GM18505 (cell line): ENCODE data around the gene SCAND1.

Experiments used
- ATAC-seq: cut with Tn5 transposase; IDR thresholded peaks from one replicate; pipeline ENCODE4 v1.9.1; 2021; ENCODE audit not compliant: unreplicated experiment
- POLR2A ChIP-seq: IDR thresholded peaks from 4 replicates; pipeline ENCODE4 v1.6.1; 2011; ENCODE audit warnings: borderline replicate concordance; ENCODE audit not compliant: insufficient read depth, insufficient read length; ENCODE audit errors: extremely low read depth

The SCAND1 gene

GRCh38 chr20:35908007-35908406 is 46.3 kb downstream of the SCAND1 start:
- TF ChIP-seq POLR2A, result no peak

GRCh38 chr20:35907017-35907701 is 47.1 kb downstream of the SCAND1 start:
- no peak for TF ChIP-seq POLR2A
- ATAC-seq, result no peak

More at GRCh38 chr20:35908007-35908406, 46.3 kb downstream of the SCAND1 start:
- no peak for ATAC-seq

GRCh38 chr20:35904982-35905663 is 49.2 kb downstream of the SCAND1 start:
- TF ChIP-seq POLR2A, result no peak
- ATAC-seq, result no peak

- no peak for ATAC-seq
- no peak for TF ChIP-seq POLR2A
Measured at GRCh38 chr20:35903843-35904242, 50.5 kb downstream of the SCAND1 start.
